ENCODE data around the gene VCAM1.

Gene VCAM1

GRCh38 chr1:100706296-100706695, 13.2 kb upstream of the VCAM1 start:
- Histone ChIP-seq H4K20me1 (ENCODE audit: low read depth, low read length) (no peaks in the 10 kb centered on the region), H3K27me3 (ENCODE audit: low read length) (no peaks in the 10 kb centered on the region), H3K27ac (ENCODE audit: low read depth, low read length) (no peak overlapping the region), H2AFZ (ENCODE audit: low read depth, low read length, severe bottlenecking) (no peak overlapping the region), H3K36me3 (ENCODE audit: low read length) (no peaks in the 10 kb centered on the region), H3K4me3 (ENCODE audit: insufficient read depth, low read length, poor library complexity, severe bottlenecking) (no peak overlapping the region), H3K79me2 (ENCODE audit: insufficient read depth, low read length) (no peaks in the 10 kb centered on the region), H3K4me2 (ENCODE audit: low read depth, low read length, poor library complexity, severe bottlenecking) (no peak overlapping the region), H3F3A (ENCODE audit: insufficient read depth) (no peaks in the 10 kb centered on the region), H3K9me2 (replicated peaks; ENCODE audit: insufficient read depth, low read length) (no peaks in the 10 kb centered on the region), H3K9ac (ENCODE audit: low read length) (no peak overlapping the region), H3K9me3 (ENCODE audit: insufficient read depth, low read length) (no peaks in the 10 kb centered on the region)
- TF ChIP-seq CTCF (IDR thresholded peaks at IDR 0.05; ENCODE audit: insufficient read depth, low read length, poor library complexity, severe bottlenecking) (no peak), EZH2phosphoT487 (conservative IDR thresholded peaks at IDR 0.05; ENCODE audit: low read length) (no peak)

GRCh38 chr1:100706856-100707255, 12.7 kb upstream of the VCAM1 start:
- Histone ChIP-seq H4K20me1 (ENCODE audit: low read depth, low read length) (no peaks in the 10 kb centered on the region), H3K79me2 (ENCODE audit: insufficient read depth, low read length) (no peaks in the 10 kb centered on the region), H3K27me3 (ENCODE audit: low read length) (no peaks in the 10 kb centered on the region), H2AFZ (ENCODE audit: low read depth, low read length, severe bottlenecking) (no peak overlapping the region), H3K4me3 (ENCODE audit: insufficient read depth, low read length, poor library complexity, severe bottlenecking) (no peak overlapping the region), H3K9me3 (ENCODE audit: insufficient read depth, low read length) (no peaks in the 10 kb centered on the region), H3K4me2 (ENCODE audit: low read depth, low read length, poor library complexity, severe bottlenecking) (no peak overlapping the region), H3K27ac (ENCODE audit: low read depth, low read length) (no peak overlapping the region), H3F3A (ENCODE audit: insufficient read depth) (no peaks in the 10 kb centered on the region), H3K9ac (ENCODE audit: low read length) (no peak overlapping the region), H3K9me2 (replicated peaks; ENCODE audit: insufficient read depth, low read length) (no peaks in the 10 kb centered on the region), H3K36me3 (ENCODE audit: low read length) (no peaks in the 10 kb centered on the region)
- TF ChIP-seq EZH2phosphoT487 (conservative IDR thresholded peaks at IDR 0.05; ENCODE audit: low read length) = no peak
- no peak for TF ChIP-seq CTCF (IDR thresholded peaks at IDR 0.05; ENCODE audit: insufficient read depth, low read length, poor library complexity, severe bottlenecking)

DNA sequence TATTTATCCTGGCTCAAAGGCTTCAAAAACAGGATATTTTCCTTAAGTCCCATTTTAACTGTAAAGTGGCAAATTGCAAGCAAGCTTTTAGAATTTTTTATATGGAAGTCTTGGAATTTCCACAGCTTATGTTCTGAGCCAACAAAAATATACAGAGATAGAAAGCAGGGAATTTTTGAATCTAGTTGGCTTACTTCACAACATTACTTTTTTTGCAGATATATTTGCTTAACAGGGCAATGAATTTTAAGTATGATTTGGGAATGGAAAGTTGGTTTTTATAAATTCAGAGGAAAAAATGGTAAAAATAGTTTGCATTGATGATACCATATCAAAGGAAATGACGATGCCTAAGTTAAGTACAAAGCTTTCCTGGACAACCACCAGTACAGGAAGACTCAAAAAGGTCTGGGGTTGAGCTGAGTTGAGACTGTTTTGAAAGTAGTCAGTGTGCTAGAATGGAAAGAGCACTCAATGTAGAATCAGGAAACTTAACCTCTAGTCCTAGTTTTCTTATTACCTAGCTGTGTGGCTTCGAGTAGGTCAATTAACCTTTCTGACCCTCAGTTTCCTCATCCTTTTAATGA, 11.0 kb upstream of the VCAM1 start:
- H3K9me2 ChIP-seq (replicated peaks; ENCODE audit: insufficient read depth, low read length) = no peaks in the 10 kb centered on the region
- no peak overlapping the region for H2AFZ ChIP-seq (ENCODE audit: low read depth, low read length, severe bottlenecking)
- no peaks in the 10 kb centered on the region for H3F3A ChIP-seq (ENCODE audit: insufficient read depth)
- TF ChIP-seq EZH2phosphoT487 (conservative IDR thresholded peaks at IDR 0.05; ENCODE audit: low read length) (no peak), CTCF (IDR thresholded peaks at IDR 0.05; ENCODE audit: insufficient read depth, low read length, poor library complexity, severe bottlenecking) (no peak)
- no peak overlapping the region for H3K4me3 ChIP-seq (ENCODE audit: insufficient read depth, low read length, poor library complexity, severe bottlenecking)
- no peaks in the 10 kb centered on the region for H3K36me3 ChIP-seq (ENCODE audit: low read length)
- no peaks in the 10 kb centered on the region for H4K20me1 ChIP-seq (ENCODE audit: low read depth, low read length)
- no peaks in the 10 kb centered on the region for H3K9me3 ChIP-seq (ENCODE audit: insufficient read depth, low read length)
- H3K27me3 ChIP-seq (ENCODE audit: low read length) = no peaks in the 10 kb centered on the region
- no peaks in the 10 kb centered on the region for H3K79me2 ChIP-seq (ENCODE audit: insufficient read depth, low read length)
- H3K27ac ChIP-seq (ENCODE audit: low read depth, low read length) = no peak overlapping the region
- no peak overlapping the region for H3K4me2 ChIP-seq (ENCODE audit: low read depth, low read length, poor library complexity, severe bottlenecking)
- H3K9ac ChIP-seq (ENCODE audit: low read length) = no peak overlapping the region

All from SU-DHL-6 (cell line).